ENCODE measurements around the gene CD1E.

- TF ChIP-seq ZNF660 (CRISPR knock-in tag; IDR thresholded peaks at IDR 0.05; ENCODE audit: borderline replicate concordance, low read depth) (no peak), MAZ (IDR thresholded peaks at IDR 0.05; ENCODE audit: borderline replicate concordance, low read depth, low read length) (no peak), MAZ (CRISPR knock-in tag; IDR thresholded peaks at IDR 0.05; ENCODE audit: low read depth) (no peak), HINFP (CRISPR knock-in tag; IDR thresholded peaks at IDR 0.05; ENCODE audit: low read depth) (no peak), SMARCE1 (IDR thresholded peaks at IDR 0.05; ENCODE audit: borderline replicate concordance) (no peak), ZZZ3 (CRISPR knock-in tag; IDR thresholded peaks at IDR 0.05; ENCODE audit: borderline replicate concordance) (no peak)
Measured at GRCh38 chr1:158354255-158354654, 561 bp downstream of the CD1E start.
